Measurements from ENCODE around the gene RBM18. TPM values are rescaled to one million over a fixed set of nuclear protein-coding genes. Genes with fewer than 3 reads are reported as not detected.

RBM18 gene
- total RNA-seq, 1 donor from 2014 or later = 63.8 TPM

DNA sequence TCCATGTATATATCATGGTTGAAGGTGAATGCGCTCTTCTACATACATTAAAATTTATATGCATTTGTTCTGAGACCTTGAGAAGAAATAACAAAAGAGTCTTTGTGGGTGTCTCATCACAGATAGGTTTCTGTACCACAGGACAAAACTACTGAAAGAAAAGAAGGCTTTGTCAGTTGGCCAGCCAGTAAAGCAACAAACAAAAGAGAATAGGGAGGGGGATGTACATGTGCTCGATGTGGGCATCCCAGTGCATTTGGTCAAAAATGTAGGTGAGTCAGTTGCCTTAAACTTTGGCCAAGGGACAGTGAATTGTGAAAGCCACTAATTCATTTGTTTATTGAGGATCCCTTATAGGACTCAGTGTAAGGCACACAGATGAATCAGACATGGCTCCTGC is 13.3 kb downstream of the RBM18 start:
- no peaks in the 10 kb centered on the region for H3K27me3 ChIP-seq
- no peak overlapping the region for H3K27ac ChIP-seq
- H3K9me3 ChIP-seq = no peaks in the 10 kb centered on the region
- no peak for DNase-seq (ENCODE audit: low spot score in 2 of 2)
- TF ChIP-seq, protein P1, sequence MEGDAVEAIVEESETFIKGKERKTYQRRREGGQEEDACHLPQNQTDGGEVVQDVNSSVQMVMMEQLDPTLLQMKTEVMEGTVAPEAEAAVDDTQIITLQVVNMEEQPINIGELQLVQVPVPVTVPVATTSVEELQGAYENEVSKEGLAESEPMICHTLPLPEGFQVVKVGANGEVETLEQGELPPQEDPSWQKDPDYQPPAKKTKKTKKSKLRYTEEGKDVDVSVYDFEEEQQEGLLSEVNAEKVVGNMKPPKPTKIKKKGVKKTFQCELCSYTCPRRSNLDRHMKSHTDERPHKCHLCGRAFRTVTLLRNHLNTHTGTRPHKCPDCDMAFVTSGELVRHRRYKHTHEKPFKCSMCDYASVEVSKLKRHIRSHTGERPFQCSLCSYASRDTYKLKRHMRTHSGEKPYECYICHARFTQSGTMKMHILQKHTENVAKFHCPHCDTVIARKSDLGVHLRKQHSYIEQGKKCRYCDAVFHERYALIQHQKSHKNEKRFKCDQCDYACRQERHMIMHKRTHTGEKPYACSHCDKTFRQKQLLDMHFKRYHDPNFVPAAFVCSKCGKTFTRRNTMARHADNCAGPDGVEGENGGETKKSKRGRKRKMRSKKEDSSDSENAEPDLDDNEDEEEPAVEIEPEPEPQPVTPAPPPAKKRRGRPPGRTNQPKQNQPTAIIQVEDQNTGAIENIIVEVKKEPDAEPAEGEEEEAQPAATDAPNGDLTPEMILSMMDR (IDR thresholded peaks at IDR 0.05) = no peak
- intact Hi-C loops (cut with DNase I) = no loop called here
- peaks cover 32 to 55% of the 10 kb centered on the region in 2 donors for H3K36me3 ChIP-seq
- no peak overlapping the region for H3K4me3 ChIP-seq
- no peaks in the 10 kb centered on the region for H3K4me1 ChIP-seq

DNA sequence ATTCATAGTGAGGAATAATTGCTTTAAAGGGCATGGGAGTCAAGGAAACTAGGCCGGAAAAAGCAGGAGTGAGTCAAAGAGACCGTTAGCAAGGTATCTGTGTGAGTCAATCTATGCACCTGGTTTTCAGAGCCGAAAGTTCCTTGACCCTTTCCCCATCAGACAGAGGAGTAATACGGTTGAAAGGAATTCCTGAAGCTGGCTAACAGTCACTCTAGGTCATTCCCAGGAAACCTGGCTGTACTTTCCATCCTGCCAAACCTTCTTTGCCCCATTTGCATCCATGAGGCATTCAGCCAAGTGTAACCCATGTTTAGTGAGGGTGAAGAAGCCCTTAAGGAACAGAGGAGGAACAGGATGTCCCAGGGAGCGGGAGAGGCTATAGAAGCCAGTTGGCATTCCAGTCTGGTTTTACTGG is 16.2 kb downstream of the RBM18 start:
- TF ChIP-seq, protein P1 (IDR thresholded peaks at IDR 0.05) = no peak
- intact Hi-C loops (cut with DNase I) = no loop called here
- Histone ChIP-seq H3K9me3 (no peaks in the 10 kb centered on the region), H3K27ac (no peak overlapping the region), H3K36me3 (peaks cover 57 to 84% of the 10 kb centered on the region in 2 donors), H3K4me3 (no peak overlapping the region), H3K4me1 (no peaks in the 10 kb centered on the region), H3K27me3 (no peaks in the 10 kb centered on the region)
- DNase-seq (ENCODE audit: low spot score in 2 of 2) = no peak

DNA sequence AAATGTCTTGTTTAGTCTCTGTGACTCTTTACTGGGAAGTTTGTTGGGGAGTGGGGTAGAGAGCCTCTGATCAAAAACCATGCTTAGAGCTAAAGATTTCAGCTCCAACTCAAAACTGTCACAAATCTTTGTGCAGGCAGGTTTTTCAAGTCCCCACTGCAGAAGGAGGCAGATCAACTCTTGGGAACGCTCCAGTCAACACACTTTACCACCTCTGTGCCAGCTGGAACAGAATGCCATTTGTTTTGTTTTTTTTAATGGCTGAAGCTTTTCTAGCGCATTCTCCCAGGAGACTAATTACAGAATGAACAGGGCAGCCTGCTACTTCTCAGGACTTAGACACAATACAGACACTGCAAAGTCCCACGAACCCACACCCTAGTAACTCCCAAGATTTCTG is 18.0 kb downstream of the RBM18 start:
- no peaks in the 10 kb centered on the region for H3K9me3 ChIP-seq
- intact Hi-C loops (cut with DNase I) = no loop called here
- peaks cover 72 to 98% of the 10 kb centered on the region in 2 donors for H3K36me3 ChIP-seq
- H3K4me1 ChIP-seq = no peaks in the 10 kb centered on the region
- TF ChIP-seq, protein P1 (IDR thresholded peaks at IDR 0.05) = no peak
- no peaks in the 10 kb centered on the region for H3K27me3 ChIP-seq
- no peak for DNase-seq (ENCODE audit: low spot score in 2 of 2)
- no peak overlapping the region for H3K4me3 ChIP-seq
- H3K27ac ChIP-seq = no peak overlapping the region

DNA sequence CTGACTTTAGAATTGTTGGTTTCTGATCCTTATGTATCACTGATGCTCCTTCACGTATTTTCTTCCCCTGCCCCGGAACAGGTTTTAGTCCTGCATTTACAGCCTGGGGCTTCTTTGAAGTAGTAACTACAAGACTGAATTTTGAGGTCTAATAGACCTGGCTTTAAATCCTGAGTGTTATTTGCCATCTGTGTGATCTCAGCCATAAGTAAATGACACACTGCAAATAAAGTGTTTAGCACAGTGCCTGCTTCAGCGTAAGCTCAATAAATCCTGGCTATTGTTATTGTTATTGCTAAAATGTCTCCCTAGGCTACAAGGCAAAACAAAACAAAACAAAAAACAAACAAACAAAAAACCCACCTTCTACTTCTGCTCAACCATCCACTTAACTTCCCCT is 20.3 kb downstream of the RBM18 start:
- Histone ChIP-seq H3K36me3 (peaks cover 76 to 94% of the 10 kb centered on the region in 2 donors), H3K9me3 (no peaks in the 10 kb centered on the region), H3K4me1 (no peaks in the 10 kb centered on the region), H3K27me3 (no peaks in the 10 kb centered on the region), H3K4me3 (no peak overlapping the region), H3K27ac (no peak overlapping the region)
- TF ChIP-seq, protein P1 (IDR thresholded peaks at IDR 0.05) = no peak
- DNase-seq (ENCODE audit: low spot score in 2 of 2) = no peak
- intact Hi-C loops (cut with DNase I) = no loop called here

DNA sequence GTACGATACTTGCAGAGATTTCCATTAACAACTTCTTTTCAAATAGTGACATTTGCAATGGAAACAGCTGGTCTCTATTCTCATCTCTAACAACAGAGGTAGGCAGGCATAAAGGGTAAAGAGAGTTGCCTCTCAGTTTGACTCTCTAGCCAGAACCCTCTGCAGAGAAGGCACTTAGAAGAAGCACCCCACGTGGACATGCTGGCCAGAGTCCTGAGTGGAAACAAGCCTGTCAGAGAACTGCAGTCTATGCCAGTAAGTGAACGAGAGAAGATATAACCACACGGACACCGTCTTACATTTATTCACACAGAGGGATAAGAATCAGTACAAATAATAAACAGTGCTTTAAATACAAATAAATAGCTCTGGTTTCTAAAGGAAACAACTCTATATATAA is 24.9 kb downstream of the RBM18 start:
- Histone ChIP-seq H3K27me3 (no peaks in the 10 kb centered on the region), H3K27ac (no peak overlapping the region), H3K4me1 (no peaks in the 10 kb centered on the region), H3K4me3 (no peak overlapping the region), H3K9me3 (no peaks in the 10 kb centered on the region), H3K36me3 (peaks cover 43 to 55% of the 10 kb centered on the region in 2 donors)
- TF ChIP-seq, protein P1 (IDR thresholded peaks at IDR 0.05) = no peak
- DNase-seq (ENCODE audit: low spot score in 2 of 2) = no peak
- intact Hi-C loops (cut with DNase I) = no loop called here

DNA sequence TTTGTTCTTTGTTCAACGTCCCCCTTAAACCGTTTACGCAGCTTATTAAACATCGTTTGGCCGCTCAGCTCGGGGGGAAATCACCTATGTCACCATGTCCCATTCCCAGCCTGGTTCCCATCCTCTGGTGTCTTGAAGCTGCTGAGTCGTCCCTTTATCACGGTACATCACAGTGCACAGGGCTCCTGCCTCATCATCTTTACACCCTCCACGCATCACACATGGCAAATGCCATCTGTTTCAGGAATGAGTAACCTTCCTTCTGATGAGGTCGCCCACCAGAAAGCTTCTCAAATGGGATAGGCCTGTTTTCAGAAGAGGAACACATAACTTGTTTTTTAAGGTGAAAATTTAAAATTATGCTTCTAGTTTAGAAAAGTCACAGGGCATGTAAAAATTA is 28.0 kb downstream of the RBM18 start:
- H3K9me3 ChIP-seq = no peaks in the 10 kb centered on the region
- H3K4me3 ChIP-seq = no peak overlapping the region
- TF ChIP-seq, protein P1 (IDR thresholded peaks at IDR 0.05) = no peak
- no peaks in the 10 kb centered on the region for H3K27me3 ChIP-seq
- H3K36me3 ChIP-seq = peaks cover 13 to 25% of the 10 kb centered on the region in 2 donors
- intact Hi-C loops (cut with DNase I) = no loop called here
- no peak overlapping the region for H3K27ac ChIP-seq
- no peak for DNase-seq (ENCODE audit: low spot score in 2 of 2)
- no peaks in the 10 kb centered on the region for H3K4me1 ChIP-seq
